ENCODE data around the gene VIPR2. TPM values are rescaled to one million over a fixed set of nuclear protein-coding genes. Genes with fewer than 3 reads are reported as not detected.

VIPR2 gene
- polyA plus RNA-seq, 1 experiment, result not detected

DNA sequence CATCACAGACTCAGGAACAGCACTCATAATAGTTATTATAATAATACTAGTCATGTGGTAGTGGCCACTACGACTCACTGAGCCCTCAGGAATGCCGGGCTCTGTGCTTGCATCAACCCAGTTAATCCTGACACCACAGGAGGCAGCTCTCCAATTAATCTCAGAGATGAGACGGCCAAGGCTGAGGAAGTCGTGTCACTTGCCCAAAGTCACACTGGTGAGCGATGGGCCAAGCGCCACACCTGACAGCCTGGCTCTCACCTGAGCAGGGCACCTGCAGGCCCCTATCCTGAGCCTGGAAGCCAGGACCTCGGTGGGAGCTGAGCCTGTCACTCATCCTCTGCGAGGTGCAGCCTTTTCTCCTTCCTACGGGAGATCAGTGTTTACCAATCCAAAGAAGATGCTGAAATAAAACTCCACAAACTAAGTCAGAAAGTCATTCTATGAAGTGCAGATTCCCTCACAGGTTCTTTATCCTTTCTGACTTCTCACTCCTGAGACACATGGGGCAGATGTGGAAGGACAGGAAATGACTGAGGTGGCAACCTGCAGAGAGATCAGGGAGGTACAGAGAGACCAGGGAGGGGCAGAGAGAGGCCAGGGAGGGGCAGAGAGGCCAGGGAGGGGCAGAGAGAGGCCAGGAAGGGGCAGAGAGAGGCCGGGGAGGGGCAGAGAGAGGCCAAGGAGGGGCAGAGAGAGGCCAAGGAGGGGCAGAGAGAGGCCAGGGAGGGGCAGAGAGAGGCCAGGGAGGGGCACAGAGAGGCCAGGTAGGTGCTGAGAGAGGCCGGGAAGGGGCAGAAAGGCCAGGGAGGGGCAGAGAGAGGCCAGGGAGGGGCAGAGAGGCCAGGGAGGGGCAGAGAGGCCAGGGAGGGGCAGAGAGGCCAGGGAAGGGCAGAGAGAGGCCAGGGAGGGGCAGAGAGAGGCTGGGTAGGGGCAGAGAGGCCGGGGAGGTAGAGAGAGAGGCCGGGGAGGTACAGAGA is 38.5 kb downstream of the VIPR2 start:
- Histone ChIP-seq H3K27me3 (ENCODE audit: control insufficient read depth, insufficient read depth, low read length) (no peaks in the 10 kb centered on the region), H3K4me3 (ENCODE audit: low read depth, low read length) (no peak overlapping the region), H3K36me3 (ENCODE audit: control insufficient read depth, insufficient read depth, low read length) (no peaks in the 10 kb centered on the region)
- CTCF ChIA-PET, result no interaction called here
- TF ChIP-seq, protein P1, sequence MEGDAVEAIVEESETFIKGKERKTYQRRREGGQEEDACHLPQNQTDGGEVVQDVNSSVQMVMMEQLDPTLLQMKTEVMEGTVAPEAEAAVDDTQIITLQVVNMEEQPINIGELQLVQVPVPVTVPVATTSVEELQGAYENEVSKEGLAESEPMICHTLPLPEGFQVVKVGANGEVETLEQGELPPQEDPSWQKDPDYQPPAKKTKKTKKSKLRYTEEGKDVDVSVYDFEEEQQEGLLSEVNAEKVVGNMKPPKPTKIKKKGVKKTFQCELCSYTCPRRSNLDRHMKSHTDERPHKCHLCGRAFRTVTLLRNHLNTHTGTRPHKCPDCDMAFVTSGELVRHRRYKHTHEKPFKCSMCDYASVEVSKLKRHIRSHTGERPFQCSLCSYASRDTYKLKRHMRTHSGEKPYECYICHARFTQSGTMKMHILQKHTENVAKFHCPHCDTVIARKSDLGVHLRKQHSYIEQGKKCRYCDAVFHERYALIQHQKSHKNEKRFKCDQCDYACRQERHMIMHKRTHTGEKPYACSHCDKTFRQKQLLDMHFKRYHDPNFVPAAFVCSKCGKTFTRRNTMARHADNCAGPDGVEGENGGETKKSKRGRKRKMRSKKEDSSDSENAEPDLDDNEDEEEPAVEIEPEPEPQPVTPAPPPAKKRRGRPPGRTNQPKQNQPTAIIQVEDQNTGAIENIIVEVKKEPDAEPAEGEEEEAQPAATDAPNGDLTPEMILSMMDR (IDR thresholded peaks at IDR 0.05; ENCODE audit: insufficient read depth, low read depth, low read length), result no peak
- DNase-seq (ENCODE audit: low read depth), result no peak
- POLR2A ChIA-PET, result no interaction called here

DNA sequence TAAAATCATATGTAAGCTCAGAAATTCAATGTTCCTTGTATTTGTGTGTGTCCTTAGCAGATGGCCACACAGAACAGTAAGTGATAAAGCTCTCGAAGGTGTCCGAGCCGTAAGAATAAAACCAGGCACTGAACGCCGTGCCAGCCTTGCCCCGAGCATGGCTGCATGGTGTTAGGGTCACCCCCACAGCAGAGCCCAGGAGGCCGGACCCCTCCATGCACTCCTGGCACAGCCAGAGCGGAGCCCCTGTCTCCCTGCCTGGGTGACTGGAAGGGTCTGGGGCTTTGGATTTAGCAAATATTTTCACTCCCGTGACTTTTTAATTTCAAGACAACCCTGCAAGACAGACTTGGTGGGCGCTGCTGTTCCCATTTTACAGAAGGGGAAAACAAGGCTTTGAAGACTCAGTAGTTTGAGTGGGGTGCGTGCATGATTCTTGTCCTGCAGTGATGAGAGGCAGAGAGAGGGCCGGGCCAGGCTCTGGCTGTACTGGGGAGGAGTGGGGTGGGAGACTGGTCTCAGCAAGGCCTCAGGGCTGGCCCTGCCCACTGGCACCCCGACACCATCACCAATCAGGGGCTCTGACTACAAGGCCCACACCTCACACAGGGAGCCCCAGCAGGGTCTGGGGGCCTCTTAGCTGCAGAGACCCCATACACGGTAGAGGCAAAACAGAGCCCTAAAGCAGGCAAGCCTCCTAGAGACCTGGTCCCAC is 39.4 kb downstream of the VIPR2 start:
- H3K4me3 ChIP-seq (ENCODE audit: low read depth, low read length), result no peak overlapping the region
- ChIA-PET CTCF (no interaction called here), POLR2A (no interaction called here)
- no peak for DNase-seq (ENCODE audit: low read depth)
- H3K36me3 ChIP-seq (ENCODE audit: control insufficient read depth, insufficient read depth, low read length), result no peaks in the 10 kb centered on the region
- no peaks in the 10 kb centered on the region for H3K27me3 ChIP-seq (ENCODE audit: control insufficient read depth, insufficient read depth, low read length)
- TF ChIP-seq, protein P1 (IDR thresholded peaks at IDR 0.05; ENCODE audit: insufficient read depth, low read depth, low read length), result no peak

DNA sequence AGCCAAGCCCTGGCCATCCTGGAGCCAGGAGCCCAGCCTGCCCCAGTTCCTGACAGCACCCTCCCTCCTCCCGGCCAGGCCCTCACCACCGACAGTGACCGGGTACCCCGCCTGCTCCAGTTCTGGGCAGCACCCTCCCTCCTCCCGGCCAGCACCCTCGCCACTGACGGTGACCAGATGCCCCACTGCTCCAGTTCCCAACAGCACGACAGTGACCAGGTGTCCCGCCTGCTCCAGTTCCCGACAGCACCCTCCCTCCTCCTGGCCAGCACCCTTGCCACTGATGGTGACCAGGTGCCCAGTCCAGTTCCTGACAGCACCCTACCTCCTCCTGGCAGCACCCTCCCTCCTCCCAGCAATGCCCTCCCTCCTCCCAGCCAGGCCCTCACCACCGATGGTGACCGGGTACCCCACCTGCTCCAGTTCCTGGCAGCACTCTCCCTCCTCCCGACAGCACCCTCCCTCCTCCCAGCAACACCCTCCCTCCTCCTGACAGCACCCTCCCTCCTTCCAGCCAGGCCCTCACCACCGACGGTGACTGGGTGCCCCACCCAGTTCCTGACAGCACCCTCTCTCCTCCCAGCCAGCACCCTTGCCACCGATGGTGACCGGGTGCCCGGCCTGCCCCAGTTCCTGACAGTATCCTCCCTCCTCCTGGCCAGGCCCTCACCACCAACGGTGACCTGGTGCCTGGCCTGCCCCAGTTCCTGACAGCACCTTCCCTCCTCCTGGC is 40.3 kb downstream of the VIPR2 start:
- CTCF ChIA-PET, result no interaction called here
- no peaks in the 10 kb centered on the region for H3K36me3 ChIP-seq (ENCODE audit: control insufficient read depth, insufficient read depth, low read length)
- H3K27me3 ChIP-seq (ENCODE audit: control insufficient read depth, insufficient read depth, low read length), result no peaks in the 10 kb centered on the region
- no peak for DNase-seq (ENCODE audit: low read depth)
- TF ChIP-seq, protein P1 (IDR thresholded peaks at IDR 0.05; ENCODE audit: insufficient read depth, low read depth, low read length), result no peak
- POLR2A ChIA-PET, result no interaction called here
- no peak overlapping the region for H3K4me3 ChIP-seq (ENCODE audit: low read depth, low read length)

DNA sequence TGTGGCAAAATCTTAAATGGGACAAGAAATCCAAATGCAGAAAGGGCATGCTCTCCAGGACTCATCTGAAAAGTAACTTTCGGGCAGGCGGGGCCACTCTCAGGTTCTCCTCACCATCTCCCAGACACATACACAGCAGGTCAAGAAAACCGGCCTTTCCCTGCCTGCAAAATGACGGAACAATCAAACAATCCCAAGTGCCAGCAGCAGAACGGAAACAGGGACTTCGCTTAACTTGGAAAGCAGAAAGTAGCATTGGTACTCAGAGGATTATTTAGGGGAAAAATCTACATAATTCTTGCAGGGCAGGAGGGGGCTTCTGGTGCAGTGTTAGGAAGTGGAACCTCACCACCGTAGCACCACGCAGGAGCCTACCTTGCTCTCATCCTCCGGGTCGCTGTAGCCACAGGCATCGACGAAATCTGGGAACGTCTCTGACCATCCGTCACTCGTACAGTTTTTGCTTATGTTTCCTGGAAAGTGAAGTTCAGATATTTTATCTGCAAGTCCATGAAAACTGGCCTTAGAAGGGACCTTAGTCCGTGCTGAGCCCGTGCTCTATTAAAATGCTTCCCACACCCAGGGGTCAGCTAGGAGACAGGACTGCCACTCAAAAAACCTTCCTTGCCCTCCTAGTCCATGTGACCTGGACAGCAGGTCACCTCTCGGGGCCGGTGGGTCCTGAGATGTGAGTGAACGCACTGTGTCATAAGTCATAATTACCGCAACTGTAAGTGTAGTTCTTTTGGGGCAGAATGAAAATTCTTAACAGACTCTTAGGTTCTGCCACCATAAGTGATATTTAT is 41.1 kb downstream of the VIPR2 start:
- Histone ChIP-seq H3K4me3 (ENCODE audit: low read depth, low read length) (no peak overlapping the region), H3K27me3 (ENCODE audit: control insufficient read depth, insufficient read depth, low read length) (no peaks in the 10 kb centered on the region), H3K36me3 (ENCODE audit: control insufficient read depth, insufficient read depth, low read length) (no peaks in the 10 kb centered on the region)
- DNase-seq (ENCODE audit: low read depth), result no peak
- ChIA-PET CTCF (no interaction called here), POLR2A (no interaction called here)
- TF ChIP-seq, protein P1 (IDR thresholded peaks at IDR 0.05; ENCODE audit: insufficient read depth, low read depth, low read length), result no peak
